HG02571 (cell line): Measurements from ENCODE around the gene CEBPA.

Experiments used
- ATAC-seq: cut with Tn5 transposase; IDR thresholded peaks from one replicate; pipeline ENCODE4 v1.9.1; 2021; ENCODE audit warnings: mild to moderate bottlenecking, moderate library complexity; ENCODE audit not compliant: unreplicated experiment

The CEBPA gene

GRCh38 chr19:33252418-33252962 is 49.8 kb downstream of the CEBPA start:
- ATAC-seq: no peak

DNA sequence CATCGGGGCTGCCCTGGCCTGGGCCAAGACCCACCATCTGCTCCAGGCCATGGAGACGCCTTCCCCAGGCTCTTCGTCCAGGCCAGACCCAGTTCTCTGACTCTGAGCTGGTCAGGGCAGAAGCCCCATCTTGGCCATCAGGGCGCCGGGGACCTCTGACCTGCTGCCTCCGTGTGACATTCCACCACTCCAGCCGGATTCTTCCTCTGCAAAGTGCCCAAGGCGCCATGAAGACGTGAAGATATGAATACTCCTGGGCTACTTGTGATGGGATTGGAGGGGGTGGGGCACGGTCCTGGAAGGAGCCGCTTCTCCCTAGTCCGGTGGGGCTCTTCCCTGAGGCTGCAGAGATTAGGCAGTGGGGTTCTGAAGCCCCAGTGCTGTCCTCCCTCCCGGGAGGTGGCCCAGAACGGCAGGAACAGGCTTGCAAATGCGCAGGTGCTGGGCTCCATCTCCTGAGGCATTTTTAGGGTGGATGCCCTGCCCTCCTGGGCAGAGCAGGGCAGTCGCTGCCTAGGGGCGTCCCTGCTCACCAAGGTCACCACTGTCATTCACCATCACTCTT is 50.7 kb downstream of the CEBPA start:
- no peak for ATAC-seq

DNA sequence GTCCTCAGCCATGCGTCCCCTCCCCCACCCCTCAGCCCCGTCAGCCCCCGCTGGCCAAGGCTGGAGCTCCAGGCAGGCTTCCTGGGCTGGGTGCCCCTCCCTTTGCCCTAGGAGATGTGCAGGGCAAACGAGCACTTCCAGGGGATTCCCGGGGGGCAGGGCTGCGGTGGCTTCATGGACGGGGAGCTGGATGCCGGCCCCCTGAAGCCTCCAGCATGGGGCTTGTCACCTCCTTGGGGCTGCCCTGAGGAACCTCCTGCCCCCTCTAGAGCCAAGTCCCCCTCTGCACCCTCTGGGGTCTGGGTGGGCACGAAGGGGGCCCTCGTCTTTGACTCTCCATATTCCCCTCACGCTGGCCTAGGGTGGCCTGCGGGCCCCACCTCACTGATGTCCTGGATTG is 51.3 kb downstream of the CEBPA start:
- ATAC-seq: no peak

GRCh38 chr19:33250500-33250899 is 51.8 kb downstream of the CEBPA start:
- ATAC-seq: no peak
